ENCODE data around the gene POLA2.

POLA2 gene

GRCh38 chr11:65288706-65289536 lies 27.2 kb downstream of the POLA2 start:
- DNase-seq, result no peak

- peak; percentile 98 to 99 for DNase-seq
Measured at GRCh38 chr11:65290448-65291165, 28.8 kb downstream of the POLA2 start.

DNA sequence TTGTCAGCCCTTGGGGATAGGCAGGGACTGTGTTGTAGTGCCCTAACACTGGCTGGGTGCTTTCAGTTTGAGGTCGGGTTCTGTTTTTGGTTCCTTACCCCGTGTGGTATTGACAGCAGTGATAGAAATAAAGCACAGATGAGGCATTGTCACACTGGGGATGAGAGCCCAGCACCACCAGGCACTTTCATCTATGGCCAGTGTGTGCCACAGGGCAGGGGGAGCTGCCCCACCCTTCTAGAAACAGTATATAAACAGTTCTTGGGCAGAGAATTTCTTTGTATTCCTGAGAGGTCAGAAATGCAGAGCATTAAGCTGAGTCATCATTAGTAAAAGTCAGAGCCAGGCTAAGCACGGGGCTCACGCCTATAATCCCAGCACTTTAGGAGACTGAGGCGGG lies 29.9 kb downstream of the POLA2 start:
- peak in 1 of 2 donors; percentile 17 for DNase-seq

DNA sequence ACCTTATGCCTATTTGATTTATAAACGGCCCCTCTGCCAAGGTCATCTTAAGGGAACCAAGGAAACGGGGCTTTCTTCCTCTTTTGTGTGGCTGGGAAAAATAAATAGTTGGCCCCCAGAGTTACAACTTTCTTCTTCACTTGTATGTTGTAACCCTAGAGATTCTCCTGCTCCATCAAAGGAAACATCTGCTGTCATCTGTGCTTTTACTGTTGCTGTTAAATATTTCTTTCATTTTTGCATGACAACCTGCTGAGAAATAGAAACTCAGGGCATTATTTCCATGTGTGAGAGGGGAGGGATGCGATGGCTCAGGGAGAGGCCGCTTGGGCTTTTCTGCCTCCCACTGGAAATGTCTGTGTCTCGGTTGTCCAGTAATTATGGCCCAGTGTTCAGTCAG lies 31.1 kb downstream of the POLA2 start:
- DNase-seq, result no peak

DNA sequence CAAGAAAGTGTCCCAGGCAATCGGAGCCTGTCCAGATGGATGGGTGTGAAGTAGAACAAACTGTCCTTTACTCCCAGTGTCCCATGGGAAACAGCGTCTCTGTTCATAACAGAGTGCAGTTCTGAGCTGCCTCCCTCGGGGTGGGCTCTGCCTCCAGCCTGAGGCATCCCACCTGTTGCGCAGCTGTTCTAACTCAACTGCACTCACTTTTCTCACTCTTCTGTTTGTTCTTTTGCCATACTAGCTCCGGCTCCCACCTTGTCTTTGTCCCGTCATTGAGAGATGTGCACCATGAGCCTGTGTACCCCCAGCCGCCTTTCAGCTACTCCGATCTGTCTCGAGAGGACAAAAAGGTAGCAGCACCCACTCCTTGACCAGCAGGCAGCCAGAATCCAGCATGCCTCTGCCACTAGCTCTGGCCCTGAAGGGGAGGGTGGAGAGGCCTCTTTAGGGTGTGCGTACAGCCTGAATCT lies 32.2 kb downstream of the POLA2 start:
- DNase-seq, result no peak

DNA sequence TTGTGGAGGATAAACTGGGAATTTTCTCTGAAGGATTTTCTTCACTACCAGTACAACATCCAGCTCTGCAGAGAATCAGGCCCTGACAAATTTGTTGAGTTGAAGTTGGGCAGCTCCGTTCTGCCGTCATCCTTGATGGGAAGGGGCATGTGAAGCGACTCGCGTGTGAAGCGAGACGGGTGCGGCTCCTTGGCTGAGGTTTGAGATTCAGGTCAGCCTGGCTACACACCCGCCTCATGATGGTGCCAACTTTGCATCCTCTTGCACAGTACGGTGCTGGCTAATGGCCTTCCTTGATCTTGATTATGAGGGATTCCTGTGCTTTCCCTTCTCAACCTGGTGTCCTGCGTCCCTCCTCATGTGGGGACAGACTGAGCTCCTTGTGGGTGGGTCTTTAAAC lies 33.2 kb downstream of the POLA2 start:
- no peak for DNase-seq

DNA sequence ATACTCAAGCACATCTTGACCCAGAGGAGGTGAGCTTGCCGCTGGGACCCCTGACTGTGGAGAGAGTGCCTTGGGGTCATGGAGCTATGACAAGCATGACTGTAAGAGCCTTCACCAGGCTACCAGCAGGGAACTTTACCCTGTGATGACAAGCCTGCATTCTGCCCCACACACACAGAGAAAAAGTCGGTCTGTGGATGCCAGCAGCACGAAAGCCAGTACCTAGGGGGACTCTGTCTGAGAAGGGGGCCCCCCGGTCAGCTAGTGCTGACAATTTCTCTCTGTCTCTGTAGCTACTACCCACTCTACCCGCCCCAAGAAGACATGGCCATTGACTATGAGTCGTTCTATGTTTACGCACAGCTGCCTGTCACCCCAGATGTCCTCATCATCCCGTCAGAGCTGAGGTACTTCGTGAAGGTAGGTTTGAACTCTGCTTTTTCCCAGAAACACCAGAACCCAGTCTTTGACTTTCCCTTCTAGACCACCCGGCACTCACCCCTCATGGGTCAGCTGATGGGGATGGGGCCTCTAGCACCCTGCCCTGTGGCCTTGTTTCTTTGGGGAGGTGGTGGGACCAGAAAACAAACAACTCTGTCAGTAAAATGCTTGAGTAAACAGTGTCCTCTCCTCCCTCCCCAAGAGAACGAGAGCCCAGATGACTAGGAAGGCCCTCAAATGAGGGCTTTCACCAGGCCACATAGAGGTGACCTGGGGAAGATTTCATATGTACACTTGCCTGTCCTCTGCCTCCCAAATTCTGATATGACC lies 34.0 kb downstream of the POLA2 start:
- no peak for DNase-seq

DNA sequence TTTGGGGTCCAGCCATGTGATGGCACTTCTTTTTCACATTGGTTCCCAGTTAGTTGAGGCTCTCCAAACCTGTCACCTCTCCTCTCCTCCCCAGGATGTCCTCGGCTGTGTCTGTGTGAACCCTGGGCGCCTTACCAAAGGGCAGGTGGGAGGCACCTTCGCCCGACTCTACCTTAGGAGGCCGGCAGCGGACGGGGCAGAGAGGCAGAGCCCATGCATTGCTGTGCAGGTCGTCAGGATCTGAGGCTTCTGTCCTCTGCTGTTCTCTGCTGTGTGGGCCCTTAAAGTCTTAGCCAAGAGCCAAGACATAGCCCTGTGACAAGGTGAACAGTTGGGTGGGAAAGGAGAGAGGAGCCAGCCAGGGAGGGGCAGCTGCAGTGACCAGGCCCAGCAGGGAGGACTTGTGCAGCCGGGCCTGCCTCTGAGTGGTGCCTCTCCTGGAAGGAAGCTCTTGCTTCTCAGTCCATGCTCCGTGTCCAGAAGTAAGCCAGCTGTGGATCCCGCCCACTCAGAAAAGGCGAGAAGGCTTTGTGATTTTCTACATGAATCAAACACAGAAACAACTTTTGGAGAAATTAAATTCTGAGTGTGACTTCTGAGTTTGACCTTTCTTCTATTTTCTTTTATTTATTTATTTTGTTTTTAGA lies 35.4 kb downstream of the POLA2 start:
- no peak for DNase-seq

GRCh38 chr11:65298131-65298535 lies 36.4 kb downstream of the POLA2 start:
- DNase-seq, result no peak

GRCh38 chr11:65298655-65299179 lies 37.0 kb downstream of the POLA2 start:
- no peak for DNase-seq

GRCh38 chr11:65300621-65301275 lies 39.0 kb downstream of the POLA2 start:
- no peak for DNase-seq

GRCh38 chr11:65301491-65302329 lies 39.9 kb downstream of the POLA2 start:
- no peak for DNase-seq

GRCh38 chr11:65303555-65303954 lies 41.8 kb downstream of the POLA2 start:
- DNase-seq, result no peak

GRCh38 chr11:65304110-65304509 lies 42.3 kb downstream of the POLA2 start:
- DNase-seq, result no peak

- DNase-seq, result no peak
Measured at GRCh38 chr11:65304613-65305012, 42.9 kb downstream of the POLA2 start.

GRCh38 chr11:65305501-65306268 lies 43.9 kb downstream of the POLA2 start:
- no peak for DNase-seq

- no peak for DNase-seq
Measured at GRCh38 chr11:65307298-65308229, 45.8 kb downstream of the POLA2 start.

DNA sequence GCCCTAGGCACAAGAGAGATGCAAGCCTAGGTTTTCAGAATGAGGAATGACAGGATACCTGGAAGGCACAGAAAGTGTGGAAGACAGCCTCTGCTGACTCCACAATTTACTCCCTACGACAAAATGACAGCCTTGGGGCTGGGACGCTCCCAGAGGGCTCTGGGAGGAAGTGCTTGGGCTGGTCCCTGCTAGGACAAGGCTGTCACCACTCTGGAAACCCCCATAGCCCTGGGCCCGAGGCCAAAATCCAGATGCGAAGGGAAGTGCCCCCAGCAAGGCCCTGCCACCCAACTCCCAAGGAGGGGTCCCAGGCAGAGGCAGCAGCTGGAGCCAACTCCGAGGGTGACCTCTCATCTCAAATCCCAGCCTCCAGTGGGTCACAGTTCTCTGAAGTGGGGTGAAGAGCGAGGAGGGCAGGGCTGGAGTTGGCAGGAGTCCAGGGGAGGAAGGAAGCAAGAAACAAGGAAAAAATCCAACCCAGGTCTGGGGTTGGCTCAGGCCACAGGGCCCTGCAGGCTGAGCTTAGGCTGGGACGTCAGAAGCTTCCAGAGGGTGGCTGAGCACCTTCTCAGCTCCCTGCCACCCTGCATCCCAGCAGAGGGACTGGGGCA lies 46.6 kb downstream of the POLA2 start:
- DNase-seq, result peak; percentile 44 to 75
